ENCODE data around the gene SYVN1.
"Not testable (repeated sequence)": the region's sequence is repeated elsewhere in the genome, so short reads cannot be mapped to it uniquely, and the experiment has no call there.

The SYVN1 gene

DNA sequence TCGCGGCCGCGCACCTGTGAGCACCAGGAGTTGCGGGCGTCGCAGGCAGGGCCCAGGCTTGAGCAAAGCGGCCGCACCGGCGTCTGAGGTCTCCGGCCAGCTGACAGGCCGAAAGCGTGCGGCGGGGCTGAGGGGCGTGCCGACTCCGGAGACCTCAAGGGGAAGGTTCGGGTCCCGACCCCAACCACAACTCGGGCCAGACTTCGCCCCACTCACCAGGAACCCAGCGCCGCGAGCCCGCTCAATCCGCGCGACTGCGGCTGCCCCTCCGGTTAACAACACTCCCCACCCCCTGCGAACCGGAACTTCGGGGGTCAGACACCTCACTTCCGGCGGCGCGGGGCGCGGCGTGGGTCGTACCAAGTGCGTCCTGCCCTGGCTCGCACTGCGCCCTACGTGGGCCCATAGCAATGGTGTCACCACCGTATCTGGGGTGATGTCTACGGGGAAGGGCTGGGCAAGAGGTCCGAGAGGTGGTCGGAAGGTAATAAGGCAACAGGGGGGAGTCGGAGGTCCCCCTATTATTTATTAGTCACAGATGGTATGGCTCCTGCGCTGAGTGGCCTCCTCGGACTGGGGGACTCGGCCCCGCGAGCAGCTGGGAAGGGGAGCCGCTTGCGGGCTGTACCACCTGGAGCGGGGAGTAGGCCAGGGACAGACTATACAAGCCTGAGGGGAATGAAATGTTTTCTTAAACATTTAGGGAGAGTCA, at the start of gene SYVN1:
SYVN1 (minus strand) TSS at position 280 of the 712 bp plus-strand sequence. CDS start 918 bp downstream, outside the sequence.
- peak; percentile 91 for DNase-seq (ENCODE audit: low read depth)

DNA sequence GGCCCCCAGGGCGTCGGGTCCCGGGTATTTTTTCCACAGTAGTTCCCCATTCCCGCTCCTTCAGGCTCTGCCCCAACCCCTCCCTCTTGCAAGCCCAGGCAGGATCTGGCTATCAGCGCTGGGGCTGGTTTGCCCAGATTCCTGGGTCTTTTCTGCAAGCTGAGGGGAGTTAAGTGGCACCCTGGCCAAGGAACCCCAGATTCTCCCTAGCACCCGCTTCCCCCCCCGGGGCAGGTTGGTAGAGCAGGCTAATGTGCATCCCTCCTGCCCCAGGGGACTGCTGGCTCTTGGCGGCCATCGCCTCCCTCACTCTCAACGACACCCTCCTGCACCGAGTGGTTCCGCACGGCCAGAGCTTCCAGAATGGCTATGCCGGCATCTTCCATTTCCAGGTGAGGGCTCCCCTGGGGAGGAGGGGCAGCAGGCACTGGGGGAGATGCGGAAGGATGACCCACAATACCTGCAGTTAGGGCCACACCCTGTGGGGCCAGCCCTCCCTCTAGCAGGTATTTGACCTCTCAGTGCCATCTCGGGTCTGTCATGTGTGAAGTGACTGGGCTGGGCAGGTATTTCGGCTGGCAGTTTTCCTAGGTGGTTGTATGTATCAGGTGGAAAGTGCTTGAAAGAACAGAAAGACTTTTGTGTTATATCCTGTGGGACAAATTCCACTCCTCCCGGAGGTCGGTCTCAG, 49.0 kb upstream of the SYVN1 start:
- no peak for DNase-seq (ENCODE audit: low read depth)

DNA sequence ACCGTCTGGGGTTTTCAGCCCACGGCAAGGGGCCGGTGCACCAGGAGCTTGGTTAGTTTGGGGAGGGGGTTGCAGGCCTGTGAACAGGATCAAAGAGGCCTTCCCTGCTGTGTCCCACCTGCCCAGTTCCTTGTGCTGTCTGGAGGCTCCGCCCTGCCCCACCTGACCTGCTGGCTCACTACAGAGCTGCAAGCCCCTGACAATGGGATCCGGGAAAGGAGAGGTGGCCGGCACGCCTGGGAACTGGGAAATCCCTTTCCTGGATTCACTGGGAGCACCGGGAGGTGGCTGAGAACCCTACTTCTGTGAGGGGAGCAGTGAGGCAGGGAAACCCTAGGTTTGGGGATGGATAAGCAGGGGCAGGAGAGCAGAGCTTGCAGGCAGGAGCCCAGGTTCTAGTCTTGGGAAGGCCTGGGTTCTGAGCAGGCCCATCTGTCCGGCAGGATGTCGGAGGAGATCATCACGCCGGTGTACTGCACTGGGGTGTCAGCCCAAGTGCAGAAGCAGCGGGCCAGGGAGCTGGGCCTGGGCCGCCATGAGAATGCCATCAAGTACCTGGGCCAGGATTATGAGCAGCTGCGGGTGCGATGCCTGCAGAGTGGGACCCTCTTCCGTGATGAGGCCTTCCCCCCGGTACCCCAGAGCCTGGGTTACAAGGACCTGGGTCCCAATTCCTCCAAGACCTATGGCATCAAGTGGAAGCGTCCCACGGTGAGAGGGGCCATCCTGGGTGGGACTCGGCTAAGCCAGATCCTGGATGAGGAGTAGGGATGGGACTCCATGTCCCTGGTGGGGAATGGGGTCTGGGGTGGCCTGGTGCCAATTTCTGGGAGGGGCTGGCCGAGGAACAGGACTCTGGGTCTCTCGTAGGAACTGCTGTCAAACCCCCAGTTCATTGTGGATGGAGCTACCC, 48.2 kb upstream of the SYVN1 start:
- DNase-seq (ENCODE audit: low read depth), result no peak

DNA sequence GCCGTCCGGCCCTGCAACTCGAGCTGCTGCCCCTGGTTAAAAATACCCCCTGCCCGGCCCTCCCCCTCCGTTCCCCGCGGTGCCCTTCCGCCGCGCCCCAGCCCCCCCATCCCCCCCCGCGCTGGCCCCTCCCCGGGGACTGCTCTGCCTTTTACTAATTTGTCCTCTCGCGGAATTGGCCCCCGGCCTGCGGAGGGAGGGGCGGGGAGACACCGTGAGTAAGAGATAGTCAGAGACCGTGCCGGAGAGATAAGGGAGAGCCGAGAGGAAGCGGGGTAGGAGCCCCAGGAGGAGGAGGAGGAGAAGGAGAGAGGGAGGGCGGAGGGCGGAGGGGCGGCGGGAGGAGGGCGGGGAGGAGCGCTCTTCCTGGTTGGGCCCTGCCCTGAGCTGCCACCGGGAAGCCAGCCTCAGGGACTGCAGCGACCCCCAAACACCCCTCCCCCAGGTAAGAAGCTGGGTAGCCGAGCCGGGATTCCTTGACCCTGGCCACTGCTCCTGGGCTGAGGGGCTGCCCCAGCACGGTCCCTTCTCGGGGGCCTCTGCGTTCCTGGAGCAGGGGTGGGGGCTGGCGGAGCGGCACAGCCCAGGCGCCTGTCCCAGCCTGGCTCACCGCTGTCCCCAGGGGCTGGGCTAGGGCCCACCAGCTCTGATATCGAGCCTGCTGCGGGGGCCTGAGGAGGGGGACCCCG, 47.4 kb upstream of the SYVN1 start, which contains the start of gene CAPN1:
CAPN1 (plus strand) TSS at position 360 of the 689 bp plus-strand sequence. CDS start 774 bp downstream, outside the sequence.
- peak; percentile 52 for DNase-seq (ENCODE audit: low read depth)

DNA sequence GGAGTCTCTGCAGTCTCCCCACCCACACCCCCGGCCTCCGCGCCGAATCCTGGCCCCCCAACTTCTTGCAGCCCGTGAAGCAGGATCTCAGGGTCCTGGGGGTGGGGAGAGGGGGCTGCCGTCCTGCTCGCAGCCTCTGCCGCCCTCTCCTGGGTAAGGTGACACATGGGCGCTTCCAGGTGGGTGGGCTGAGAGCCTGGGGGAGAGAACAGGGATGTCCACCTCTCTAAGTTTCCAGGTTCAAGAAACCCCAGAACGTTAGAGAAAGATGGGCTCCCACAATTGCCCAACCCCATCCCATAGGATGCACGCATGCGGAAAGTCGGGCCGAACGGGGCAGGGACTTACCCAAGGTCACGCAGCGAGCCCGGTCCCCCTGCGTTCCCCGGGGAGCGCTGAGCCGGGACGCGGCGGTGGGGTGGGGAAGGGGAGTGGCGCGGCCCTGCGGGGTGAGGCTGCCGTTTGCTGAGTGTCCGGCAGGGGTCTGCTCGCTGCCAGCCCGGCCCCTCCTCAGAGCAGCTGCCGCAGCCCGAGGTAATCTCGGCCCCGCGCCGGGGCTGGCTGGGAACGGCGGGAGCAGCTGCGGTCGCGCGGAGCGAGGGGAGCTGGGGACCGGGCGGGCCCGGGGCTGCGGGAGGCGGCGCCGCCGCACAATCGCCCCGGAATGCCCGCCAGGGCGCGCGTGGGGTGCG, 46.7 kb upstream of the SYVN1 start:
- peak; percentile 43 for DNase-seq (ENCODE audit: low read depth)

DNA sequence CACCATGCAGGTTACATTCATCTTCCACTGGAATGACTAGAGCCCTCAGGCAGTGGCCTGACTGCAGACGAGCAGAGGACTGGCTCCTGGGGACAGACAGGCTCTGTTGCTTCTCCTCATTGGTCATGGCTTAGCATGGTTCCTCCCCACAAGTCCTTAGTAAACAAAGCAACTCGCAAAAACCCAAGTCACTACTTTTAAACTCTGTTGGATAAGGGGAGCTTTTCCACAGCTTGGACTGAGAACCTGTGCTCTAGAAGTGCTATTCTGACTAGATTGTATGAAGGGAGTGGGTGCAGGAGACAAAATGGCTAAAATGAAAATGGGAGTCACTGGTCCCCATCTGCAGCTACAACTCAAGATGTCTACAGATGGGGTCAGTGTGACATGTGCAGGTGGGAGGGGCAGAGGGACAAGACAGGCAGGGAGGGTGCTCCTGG, 40.3 kb upstream of the SYVN1 start:
- not testable (repeated sequence) for DNase-seq (ENCODE audit: low read depth)

DNA sequence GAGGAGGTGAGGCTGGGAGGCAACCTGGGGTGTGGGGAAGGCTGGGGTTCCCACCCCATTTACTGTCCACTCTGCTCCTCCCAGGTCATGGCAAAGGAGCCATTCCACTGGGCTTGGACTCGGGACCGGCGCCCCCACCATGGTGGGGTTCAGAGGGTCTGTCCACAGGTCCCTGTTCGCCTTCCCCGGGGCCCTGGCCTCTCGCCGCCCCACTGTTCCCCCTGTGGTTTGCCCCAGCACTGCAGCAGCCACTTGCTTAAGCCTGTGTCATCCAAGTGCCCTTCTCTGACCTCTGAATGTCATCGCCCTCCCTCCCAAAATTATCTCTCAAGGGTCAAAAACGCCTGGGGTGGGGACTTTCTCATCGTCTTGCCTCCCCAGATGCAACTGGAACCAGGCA, 38.3 kb upstream of the SYVN1 start:
- no peak for DNase-seq (ENCODE audit: low read depth)

DNA sequence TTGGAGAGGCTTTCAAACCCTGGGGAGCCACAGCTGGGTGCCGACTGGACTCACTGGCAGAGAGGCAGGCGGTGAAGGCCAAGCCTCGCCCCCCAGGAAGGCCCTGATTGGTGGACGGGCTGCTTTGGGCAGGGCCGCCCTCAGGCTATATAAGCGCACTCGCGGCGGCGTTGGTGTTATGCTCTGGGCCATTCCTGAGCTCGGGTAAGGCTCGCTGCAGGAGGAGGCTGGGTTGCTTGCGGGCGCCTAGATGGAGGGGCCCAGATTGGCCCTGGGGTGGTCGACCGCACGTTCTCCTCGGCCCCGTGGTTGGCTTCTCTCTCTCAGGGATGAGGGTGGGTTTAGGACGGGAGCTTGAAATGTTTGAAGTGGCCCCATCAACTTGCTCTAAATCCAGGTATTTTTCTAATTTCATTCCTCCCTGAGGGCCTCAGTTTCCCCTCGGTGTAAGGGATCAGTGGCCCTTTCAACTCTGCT, 35.8 kb upstream of the SYVN1 start, which contains the start of gene SPDYC:
SPDYC (plus strand) TSS at position 176 of the 477 bp plus-strand sequence. CDS start 1,125 bp downstream, outside the sequence.
- no peak for DNase-seq (ENCODE audit: low read depth)

DNA sequence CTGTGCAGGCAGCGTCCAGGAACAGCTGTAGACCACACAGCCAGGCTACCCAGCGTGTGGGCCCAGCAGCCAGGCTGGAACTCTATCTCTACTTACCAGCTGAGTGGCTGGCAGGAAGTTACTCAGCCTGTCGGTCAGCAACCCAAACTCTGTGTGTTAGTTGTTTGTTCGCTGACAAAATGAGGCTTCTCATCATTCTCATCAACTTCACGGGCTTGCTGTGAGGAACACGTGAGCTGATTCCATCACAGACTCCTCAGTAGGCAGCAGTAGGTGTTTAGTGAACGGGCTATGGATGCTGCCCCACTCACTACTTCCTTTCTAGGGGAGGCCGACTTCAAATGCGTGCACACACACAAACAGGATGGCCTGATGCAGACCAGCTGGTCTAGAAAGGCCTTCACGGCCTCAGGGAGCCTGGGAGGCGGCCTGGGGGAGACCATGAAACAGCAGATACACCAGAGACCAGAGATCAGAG, 34.9 kb upstream of the SYVN1 start:
- no peak for DNase-seq (ENCODE audit: low read depth)

DNA sequence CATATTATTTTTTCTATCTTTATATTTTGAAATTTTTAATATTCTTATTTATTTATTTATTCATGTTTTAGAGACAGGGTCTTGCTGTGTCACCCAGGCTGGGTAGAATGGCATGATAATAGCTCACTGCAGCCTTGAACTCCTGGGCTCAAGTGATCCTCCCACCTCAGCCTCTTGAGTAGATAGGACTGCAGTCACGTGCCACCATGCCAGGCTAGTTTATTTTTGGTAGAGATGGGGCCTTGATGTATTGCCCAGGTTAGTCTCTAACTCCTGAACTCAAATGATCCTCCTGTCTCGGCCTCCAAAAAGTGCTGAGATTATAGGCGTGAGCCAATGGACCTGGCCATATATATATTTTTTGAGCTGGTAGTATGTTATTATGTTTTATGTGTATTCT, 33.3 kb upstream of the SYVN1 start:
- DNase-seq (ENCODE audit: low read depth), result no peak

DNA sequence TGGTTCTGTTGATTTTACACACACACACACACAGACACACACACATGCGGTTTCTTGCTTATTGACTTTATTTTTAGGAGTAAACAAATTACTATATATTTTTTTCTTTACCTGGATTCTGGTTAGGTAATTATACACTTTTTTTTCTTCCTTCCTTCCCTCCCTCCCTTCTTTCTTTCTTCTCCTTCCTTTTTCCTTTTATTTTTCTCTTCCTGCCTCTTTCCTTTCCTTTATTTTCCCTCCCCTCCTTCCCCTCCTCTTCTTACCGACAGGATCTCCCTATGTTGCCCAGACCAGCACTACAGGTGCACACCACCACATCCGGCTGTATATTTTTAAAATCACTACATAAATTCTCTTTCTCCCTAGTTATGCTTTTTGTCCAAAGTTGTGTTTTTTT, 32.6 kb upstream of the SYVN1 start:
- DNase-seq (ENCODE audit: low read depth), result no peak

DNA sequence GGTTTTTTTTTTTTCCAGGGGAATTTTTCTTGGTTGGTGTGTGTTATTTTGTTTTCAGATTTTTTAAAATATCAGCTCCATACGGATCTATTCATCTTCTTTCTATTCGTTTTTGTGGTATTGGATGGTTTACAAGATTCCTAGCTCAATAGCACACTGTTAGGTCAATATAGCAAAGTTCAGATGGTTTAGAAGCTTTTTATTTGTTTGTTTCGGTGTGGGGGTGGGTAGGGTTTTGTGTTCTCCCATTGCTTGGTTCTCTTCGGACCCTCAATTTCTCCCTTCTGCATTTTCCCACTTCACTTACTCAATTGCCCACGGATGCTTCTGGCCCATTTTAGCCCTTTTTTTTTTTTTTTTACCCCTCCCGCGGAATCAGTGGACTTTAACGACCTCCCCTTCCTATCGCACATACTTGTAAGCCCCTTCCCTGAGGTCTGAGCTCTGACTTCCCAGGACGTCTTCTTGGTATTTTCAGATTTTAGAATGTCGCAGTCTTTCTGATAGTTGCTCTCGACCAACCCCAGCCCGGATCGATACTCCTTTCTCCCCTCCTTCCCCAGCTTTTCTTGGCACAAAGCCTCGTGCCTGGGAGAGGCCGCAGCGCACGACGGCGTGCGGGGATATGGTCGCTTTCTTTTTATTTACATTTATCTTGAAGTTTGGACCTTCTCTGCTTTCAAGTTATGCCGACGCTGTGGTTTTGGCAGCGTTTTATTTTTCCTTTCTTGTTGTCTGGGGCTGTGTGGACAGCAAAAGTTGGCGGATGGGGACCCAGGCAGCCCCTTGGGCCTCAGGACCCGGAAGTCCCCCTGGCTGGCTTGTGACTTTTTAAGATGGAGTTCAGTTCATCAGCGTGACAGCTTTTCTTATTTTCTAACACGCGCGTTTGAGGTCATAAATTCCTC, 31.3 kb upstream of the SYVN1 start:
- no peak for DNase-seq (ENCODE audit: low read depth)

DNA sequence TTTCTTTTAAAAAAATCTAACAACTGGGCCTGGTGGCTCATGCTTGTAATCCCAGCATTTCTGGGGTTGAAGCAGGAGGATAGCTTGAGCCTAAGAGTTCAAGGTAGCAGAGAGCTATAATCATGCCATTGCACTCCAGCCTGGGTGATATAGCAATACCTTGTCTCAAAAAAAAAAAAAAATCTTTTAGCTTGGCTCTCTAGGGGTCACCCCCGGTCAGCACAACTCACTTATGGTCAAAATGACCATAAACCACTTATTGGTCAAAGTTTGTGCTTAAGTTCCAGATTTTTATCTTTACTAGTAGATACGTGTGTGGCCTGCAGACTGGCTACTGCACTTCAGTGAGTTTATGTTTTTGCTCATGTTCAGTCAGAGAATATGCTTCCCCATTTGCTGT, 29.4 kb upstream of the SYVN1 start:
- no peak for DNase-seq (ENCODE audit: low read depth)

DNA sequence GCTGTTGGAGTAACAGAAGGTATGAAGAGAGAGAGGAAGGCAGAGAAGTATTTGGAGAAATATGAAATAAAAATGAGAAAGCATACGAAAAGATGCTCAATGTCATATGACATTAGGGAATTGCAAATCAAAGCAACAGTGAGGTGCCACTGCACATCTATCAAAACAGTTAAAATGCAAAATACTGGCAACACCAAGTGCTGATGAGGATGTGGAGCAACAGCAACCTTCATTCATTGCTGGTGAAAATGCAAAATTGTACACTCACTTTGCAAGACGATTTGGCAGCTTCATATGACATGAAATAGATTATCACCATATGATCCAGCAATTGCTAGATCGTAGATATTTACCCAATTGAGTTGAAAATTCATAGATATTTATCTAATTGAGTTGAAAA, 26.3 kb upstream of the SYVN1 start:
- DNase-seq (ENCODE audit: low read depth), result no peak

DNA sequence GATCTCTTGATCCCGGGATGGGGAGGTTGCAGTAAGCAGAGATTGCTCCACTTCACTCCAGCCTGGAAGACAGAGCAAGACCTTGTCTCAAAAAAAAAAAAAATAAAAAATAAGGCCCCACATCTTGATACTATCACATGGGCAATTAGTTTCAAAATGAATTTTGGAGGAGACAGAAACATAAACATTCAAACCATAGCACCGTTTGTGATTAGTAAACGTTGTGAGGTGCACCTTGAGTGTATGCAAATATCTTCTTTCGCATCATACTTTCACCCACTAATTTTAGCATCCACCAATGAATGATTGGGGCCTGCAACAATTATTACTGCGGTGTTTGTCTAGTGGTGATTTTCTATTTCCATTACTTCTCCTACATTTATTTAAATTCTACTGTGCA, 24.7 kb upstream of the SYVN1 start:
- no peak for DNase-seq (ENCODE audit: low read depth)

DNA sequence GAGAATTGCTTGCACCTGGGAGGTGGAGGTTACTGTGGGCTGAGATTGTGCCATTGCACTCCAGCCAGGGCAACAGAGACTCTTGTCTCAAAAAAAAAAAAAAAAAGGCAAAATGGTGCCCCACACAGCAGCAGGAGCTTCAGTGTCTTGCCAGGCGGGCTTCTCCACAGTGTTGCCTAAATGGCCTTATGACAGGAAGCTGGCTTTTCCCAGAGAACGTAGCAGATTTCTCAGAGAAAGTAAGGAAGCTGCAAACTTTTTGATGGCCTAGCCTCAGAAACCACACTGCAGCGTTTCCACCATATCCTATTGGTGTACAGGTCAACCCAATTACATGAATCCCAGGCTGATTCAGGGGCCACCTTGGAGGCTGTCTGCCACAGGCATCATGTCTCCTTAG, 23.0 kb upstream of the SYVN1 start:
- DNase-seq (ENCODE audit: low read depth), result no peak

DNA sequence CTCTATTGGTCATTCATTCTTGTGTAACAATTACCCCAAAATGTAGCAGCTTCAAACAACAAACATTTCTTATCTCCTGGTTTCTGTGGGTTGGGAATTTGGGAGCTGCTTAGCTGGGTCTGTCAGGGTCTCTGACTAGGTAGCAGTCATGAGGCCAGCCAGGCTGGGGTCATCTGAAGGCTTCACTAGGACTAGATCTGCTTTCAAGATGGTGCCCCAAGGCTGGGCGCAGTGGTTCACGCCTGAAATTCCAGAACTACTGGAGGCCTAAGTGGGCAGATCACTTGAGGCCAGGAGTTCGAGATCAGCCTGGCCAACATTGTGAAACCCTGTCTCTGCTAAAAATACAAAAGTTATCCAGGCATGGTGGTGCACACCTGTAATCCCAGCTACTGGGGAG, 22.6 kb upstream of the SYVN1 start:
- no peak for DNase-seq (ENCODE audit: low read depth)

DNA sequence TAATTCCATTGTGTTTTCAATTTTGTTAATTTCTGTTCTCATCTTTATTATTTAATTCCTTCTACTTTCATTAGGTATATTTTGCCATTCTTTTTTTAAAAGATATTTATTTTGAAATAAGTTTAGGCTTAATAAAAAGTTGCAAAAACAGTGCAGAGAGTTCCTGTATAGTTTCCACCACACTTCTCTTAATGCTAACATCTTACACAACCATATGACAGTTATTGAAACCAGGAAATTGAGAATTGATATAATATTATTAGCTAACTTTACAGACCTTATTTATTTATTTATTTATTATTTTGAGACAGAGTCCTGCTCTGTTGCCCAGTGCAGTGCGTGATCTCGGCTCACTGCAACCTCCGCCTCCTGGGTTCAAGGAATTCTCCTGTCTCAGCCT, 21.9 kb upstream of the SYVN1 start:
- no peak for DNase-seq (ENCODE audit: low read depth)

DNA sequence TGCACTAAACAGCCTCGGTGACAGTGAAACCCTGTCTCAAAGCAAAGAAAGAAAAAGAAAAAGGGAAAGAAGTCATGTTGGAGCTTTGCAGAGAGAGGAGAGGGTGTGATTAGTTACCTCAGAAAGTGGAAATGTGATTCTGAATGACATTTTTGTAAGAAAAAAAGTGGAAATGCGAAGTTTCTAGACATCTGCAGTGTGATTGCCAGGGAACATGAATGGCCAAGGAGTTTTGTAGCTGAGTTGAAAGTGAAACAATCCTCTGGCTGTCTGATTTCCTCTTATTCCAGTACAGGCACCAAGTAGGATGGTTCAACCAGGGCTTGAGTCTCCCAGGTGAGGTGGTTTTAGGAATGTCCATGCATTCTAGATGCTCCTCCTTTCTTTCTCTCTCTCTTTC, 17.8 kb upstream of the SYVN1 start:
- no peak for DNase-seq (ENCODE audit: low read depth)
